H1 (cell line): ENCODE measurements around the gene LINC01488. TPM values are rescaled to one million over a fixed set of nuclear protein-coding genes. Genes with fewer than 3 reads are reported as not detected.
A peak's percentile ranks its signal among the peaks of the same experiment; 100 is the strongest.

Source experiments
- CTCF ChIA-PET: fragments of 300-600 bp; sonication (Branson Sonifier 250); formaldehyde crosslinking; loops from one replicate; lab custom pipeline; 2021; ENCODE audit not compliant: partially characterized antibody; lab: Charles Lee
- POLR2A ChIA-PET: fragments of 300-600 bp; sonication (Branson Sonifier 250); formaldehyde crosslinking; loops from one replicate; lab custom pipeline; 2021; ENCODE audit warnings: inconsistent platforms; ENCODE audit not compliant: partially characterized antibody; lab: Charles Lee
- DNase-seq, 2 experiments: peaks; one replicate each; pipeline versions ENCODE4 v3.0.0 to v3.0.0-alpha.2; 2010 to 2022; ENCODE audit warnings: low spot score in 2 of 2, low read depth in 1 of 2, mixed read lengths in 1 of 2
- FAIRE-seq: peaks from 2 replicates; lab custom pipeline; 2011; peaks lifted over from hg19 to GRCh38; lab: Jason Lieb, UNC
- H2AFZ ChIP-seq: 2 replicates; pipeline ENCODE4 v1.8.1; 2012; ENCODE audit warnings: low read length, inconsistent platforms
- H2AK5ac ChIP-seq: 2 replicates; pipeline ENCODE4 v1.6.1; 2013; ENCODE audit warnings: low read depth, low read length
- H2BK120ac ChIP-seq: replicated peaks from 2 replicates; pipeline ENCODE3; 2013; ENCODE audit warnings: low read depth, low read length, inconsistent platforms
- H2BK12ac ChIP-seq: 2 replicates; pipeline ENCODE4 v1.6.1; 2013; ENCODE audit warnings: low read depth, low read length
- H2BK15ac ChIP-seq: 2 replicates; pipeline ENCODE4 v1.6.1; 2013; ENCODE audit warnings: low read length
- H2BK20ac ChIP-seq: 2 replicates; pipeline ENCODE4 v1.6.1; 2013; ENCODE audit warnings: low read length
- H2BK5ac ChIP-seq: 2 replicates; pipeline ENCODE4 v1.6.1; 2013; ENCODE audit warnings: low read depth, low read length
- H3K14ac ChIP-seq: 2 replicates; pipeline ENCODE4 v1.6.1; 2013; ENCODE audit warnings: inconsistent platforms; ENCODE audit not compliant: insufficient read length
- H3K18ac ChIP-seq: 2 replicates; pipeline ENCODE4 v1.6.1; 2013; ENCODE audit warnings: low read length; ENCODE audit errors: extremely low read depth
- H3K23ac ChIP-seq: 2 replicates; pipeline ENCODE4 v1.6.1; 2013; ENCODE audit warnings: inconsistent platforms; ENCODE audit not compliant: insufficient read length
- H3K23me2 ChIP-seq: 2 replicates; pipeline ENCODE4 v1.6.1; 2013; ENCODE audit warnings: low read depth, low read length
- H3K27ac ChIP-seq: 2 replicates; pipeline ENCODE4 v1.6.1; 2011; ENCODE audit warnings: low read depth, low read length, inconsistent platforms
- H3K27me3 ChIP-seq, 4 experiments: replicated peaks in 1 of 4; 1 replicate in 1 of 4; 2 replicates in 3 of 4; pipeline versions ENCODE4 v1.6.1 to v1.8.1; 2011 to 2013; ENCODE audit warnings: low read length in 3 of 4, mild to moderate bottlenecking in 3 of 4, inconsistent platforms in 2 of 4, mixed read lengths in 2 of 4, moderate library complexity in 1 of 4; ENCODE audit not compliant: control insufficient read depth in 3 of 4, insufficient read depth in 3 of 4; ENCODE audit errors: extremely low read depth in 1 of 4
- H3K36me3 ChIP-seq, 4 experiments: 2 replicates each; pipeline versions ENCODE4 v1.6.1 to v1.8.1; 2011 to 2013; ENCODE audit warnings: mild to moderate bottlenecking in 4 of 4, low read length in 3 of 4, moderate library complexity in 2 of 4, control low read depth in 1 of 4, inconsistent platforms in 1 of 4; ENCODE audit not compliant: insufficient read depth in 4 of 4, control insufficient read depth in 2 of 4
- H3K4ac ChIP-seq: replicated peaks from 2 replicates; pipeline ENCODE3; 2013; ENCODE audit warnings: low read length, low read depth, mixed read lengths, inconsistent platforms; ENCODE audit not compliant: insufficient read length
- H3K4me1 ChIP-seq, 4 experiments: replicated peaks in 1 of 4; 1 replicate in 1 of 4; 2 replicates in 3 of 4; pipeline versions ENCODE4 v1.6.1 to v1.8.1; 2011 to 2013; ENCODE audit warnings: low read length in 3 of 4, inconsistent platforms in 2 of 4, mixed read lengths in 1 of 4; ENCODE audit not compliant: insufficient read depth in 4 of 4, control insufficient read depth in 3 of 4
- H3K4me2 ChIP-seq, 2 experiments: 2 replicates each; pipeline versions ENCODE4 v1.6.1 to v1.8.1; 2011 to 2013; ENCODE audit warnings: low read depth in 2 of 2, low read length in 2 of 2, control low read depth in 1 of 2, inconsistent platforms in 1 of 2, mild to moderate bottlenecking in 1 of 2; ENCODE audit not compliant: insufficient read depth in 1 of 2
- H3K4me3 ChIP-seq, 4 experiments: fragments of 200-600, 300-600 bp in 1 of 4; sonication (generic), shearing (Covaris generic), sonication (Bioruptor Twin) in 1 of 4; 2 replicates each; pipeline versions ENCODE4 v1.5.1 to v1.8.1; 2011 to 2016; ENCODE audit warnings: low read length in 4 of 4, low read depth in 3 of 4, control low read depth in 2 of 4, inconsistent platforms in 2 of 4, mild to moderate bottlenecking in 2 of 4, mixed read lengths in 1 of 4, moderate library complexity in 1 of 4; ENCODE audit not compliant: insufficient read depth in 2 of 4; ENCODE audit errors: extremely low read depth in 1 of 4
- H3K56ac ChIP-seq: replicated peaks from 2 replicates; pipeline ENCODE3; 2013; ENCODE audit warnings: low read depth, mild to moderate bottlenecking, mixed read lengths, low read length, inconsistent platforms; ENCODE audit not compliant: insufficient read length
- H3K79me1 ChIP-seq: 2 replicates; pipeline ENCODE4 v1.6.1; 2013; ENCODE audit warnings: low read depth, low read length, control low read depth
- H3K79me2 ChIP-seq, 2 experiments: 2 replicates each; pipeline versions ENCODE4 v1.6.1 to v1.8.1; 2012 to 2013; ENCODE audit warnings: low read length in 2 of 2, mild to moderate bottlenecking in 2 of 2, inconsistent platforms in 1 of 2; ENCODE audit not compliant: insufficient read depth in 2 of 2, control insufficient read depth in 1 of 2
- H3K9ac ChIP-seq, 4 experiments: replicated peaks in 1 of 4; 1 replicate in 1 of 4; 2 replicates in 3 of 4; pipeline versions ENCODE4 v1.6.1 to v1.8.1; 2011 to 2013; ENCODE audit warnings: low read depth in 3 of 4, low read length in 3 of 4, control low read depth in 2 of 4, mild to moderate bottlenecking in 2 of 4, moderate library complexity in 2 of 4, inconsistent platforms in 1 of 4; ENCODE audit errors: extremely low read depth in 1 of 4
- H3K9me3 ChIP-seq, 2 experiments: 2 replicates each; pipeline versions ENCODE4 v1.6.1 to v1.8.1; 2012 to 2013; ENCODE audit warnings: mild to moderate bottlenecking in 2 of 2, moderate library complexity in 2 of 2, control low read depth in 1 of 2, inconsistent platforms in 1 of 2, low read depth in 1 of 2, low read length in 1 of 2, mixed read lengths in 1 of 2; ENCODE audit not compliant: insufficient read depth in 2 of 2
- H4K20me1 ChIP-seq, 2 experiments: replicated peaks in 1 of 2; 2 replicates each; pipeline versions ENCODE3 to v1.8.1; 2011 to 2013; ENCODE audit warnings: inconsistent platforms in 2 of 2, low read length in 2 of 2, mild to moderate bottlenecking in 1 of 2; ENCODE audit not compliant: insufficient read depth in 2 of 2, control insufficient read depth in 1 of 2
- H4K5ac ChIP-seq: 2 replicates; pipeline ENCODE4 v1.6.1; 2013; ENCODE audit warnings: low read length, low read depth, mixed read lengths, inconsistent platforms; ENCODE audit not compliant: insufficient read length
- H4K8ac ChIP-seq: 2 replicates; pipeline ENCODE4 v1.8.0; 2013; ENCODE audit warnings: mild to moderate bottlenecking, moderate library complexity, low read length, inconsistent platforms; ENCODE audit not compliant: insufficient read depth; ENCODE audit errors: extremely low read depth
- H4K91ac ChIP-seq: replicated peaks from 2 replicates; pipeline ENCODE3; 2013; ENCODE audit warnings: low read length, mixed read lengths, inconsistent platforms; ENCODE audit not compliant: insufficient read length
- BRCA1 ChIP-seq: IDR thresholded peaks from 2 replicates; pipeline ENCODE4 v1.6.1; 2012; ENCODE audit warnings: low read depth, low read length, improper control_type of control experiment
- CBX5 ChIP-seq: fragments of 300-800, 300-1000 bp; sonication (generic); IDR thresholded peaks from 2 replicates; pipeline ENCODE4 v1.7.1; 2016; ENCODE audit warnings: antibody characterized with exemption, low read length, low read depth
- CHD2 ChIP-seq: IDR thresholded peaks from 2 replicates; pipeline ENCODE4 v1.6.1; 2012; ENCODE audit warnings: low read length, improper control_type of control experiment
- EGR1 ChIP-seq: IDR thresholded peaks from 2 replicates; pipeline ENCODE4 v1.6.1; 2011; ENCODE audit warnings: low read depth, low read length, borderline replicate concordance
- FOSL1 ChIP-seq: IDR thresholded peaks from 2 replicates; pipeline ENCODE4 v1.6.1; 2011; ENCODE audit warnings: mild to moderate bottlenecking, low read depth, low read length, moderate library complexity; ENCODE audit not compliant: insufficient read depth
- KDM4A ChIP-seq: IDR thresholded peaks from one replicate; pipeline ENCODE4 v1.7.1; 2012; ENCODE audit warnings: low read depth, mild to moderate bottlenecking, moderate library complexity, low read length, inconsistent platforms; ENCODE audit not compliant: severe bottlenecking
- MAX ChIP-seq: IDR thresholded peaks from 2 replicates; pipeline ENCODE4 v1.6.1; 2012; ENCODE audit warnings: inconsistent platforms
- RXRA ChIP-seq: IDR thresholded peaks from 2 replicates; pipeline ENCODE4 v1.6.1; 2011; ENCODE audit warnings: low read depth, mild to moderate bottlenecking, low read length, moderate library complexity; ENCODE audit not compliant: insufficient read depth
- SAP30 ChIP-seq: fragments of 300-600 bp; sonication (generic); IDR thresholded peaks from 2 replicates; pipeline ENCODE4 v1.7.1; 2012; ENCODE audit warnings: low read length, moderate library complexity, mild to moderate bottlenecking, inconsistent platforms; ENCODE audit not compliant: insufficient read depth, insufficient replicate concordance
- SIX5 ChIP-seq: IDR thresholded peaks from 2 replicates; pipeline ENCODE4 v1.6.1; 2011; ENCODE audit warnings: mild to moderate bottlenecking, low read depth, low read length
- SP1 ChIP-seq: IDR thresholded peaks from 2 replicates; pipeline ENCODE4 v1.6.1; 2011; ENCODE audit warnings: low read depth, low read length
- SP4 ChIP-seq: IDR thresholded peaks from 2 replicates; pipeline ENCODE4 v1.6.1; 2012; ENCODE audit warnings: low read length, inconsistent platforms
- TBP ChIP-seq: IDR thresholded peaks from 2 replicates; pipeline ENCODE4 v1.6.1; 2011; ENCODE audit warnings: low read depth, low read length, improper control_type of control experiment
- WGBS, 2 experiments: shearing (Covaris generic) in 1 of 2; methylation state at CpG; one replicate each; pipeline versions ENCODE4 v1.1.6 to v1.1.7; 2013 to 2015; ENCODE audit warnings: low lambda C conversion rate in 2 of 2, mixed read lengths in 2 of 2, inconsistent platforms in 1 of 2, low coverage in 1 of 2, missing lambda C conversion rate in 1 of 2; ENCODE audit not compliant: insufficient replicate concordance in 2 of 2, insufficient coverage in 1 of 2, insufficient read length in 1 of 2; ENCODE audit errors: extremely low coverage in 1 of 2, missing lambda C conversion rate in 1 of 2; 5-methylcytosine and 5-hydroxymethylcytosine counted together
- polyA plus RNA-seq, 7 experiments: library from polyadenylated mRNA; depleted of rRNA in 3 of 7; stranded (reverse) in 5 of 7; unstranded in 2 of 7; fragments of >200 nt in 5 of 7; fragments of 200-250 nt in 2 of 7; gene quantifications; 1 replicate in 5 of 7; 2 replicates in 1 of 7; 4 replicates in 1 of 7; pipeline versions ENCODE4 v1.2.1 to v1.2.3, GENCODE V29; 2011 to 2013; ENCODE audit warnings: missing spikeins in 2 of 7, mixed read lengths in 2 of 7
- total RNA-seq: library from RNA; stranded (reverse); fragmentation: NEBNext Ultra II Directional; extraction: Animal tissue kit (Norgen Biotek cat#: 25700); gene quantifications from 2 replicates; pipeline ENCODE4 v1.2.1, GENCODE V29; 2021

Gene LINC01488
- total and polyA plus RNA-seq, 2 of the 8 experiments (the other 6 are each of a cell fraction or from before 2014, with no cell fraction given) = not detected

- no peak overlapping the region for H3K18ac ChIP-seq
- H2BK15ac ChIP-seq = peak overlapping the region; percentile 67; the same call in 1 of the 2 replicates
- H2AK5ac ChIP-seq = no peak overlapping the region
- peaks cover 13 to 29% (median 21%) of the 10 kb centered on the region in 4 experiments for H3K4me1 ChIP-seq
- no peak overlapping the region for H3K56ac ChIP-seq
- H3K9ac ChIP-seq = no peak overlapping the region
- H3K36me3 ChIP-seq = no peaks in the 10 kb centered on the region
- H2AFZ ChIP-seq = no peak overlapping the region
- no peak overlapping the region for H4K8ac ChIP-seq
- CTCF ChIA-PET = interaction anchor here (0.7 to 2.7 kb wide), 5 partner anchors 14 to 343 kb away, joined by 3 to 10 read pairs (median 4); partner anchors contain the start of gene MYEOV
- H3K79me1 ChIP-seq = no peaks in the 10 kb centered on the region
- 95% methylated on average over 11 of the region's 11 CpGs; no CpG with 5 or more reads in 1 of the 2 experiments for WGBS, 2 experiments
- H3K9me3 ChIP-seq = no peaks in the 10 kb centered on the region
- no peak overlapping the region for H2BK20ac ChIP-seq
- H4K91ac ChIP-seq = no peak overlapping the region
- H3K4ac ChIP-seq = no peak overlapping the region
- H2BK12ac ChIP-seq = no peak overlapping the region
- no peak for FAIRE-seq
- no peak overlapping the region for H4K5ac ChIP-seq
- POLR2A ChIA-PET = no interaction called here
- no peak for DNase-seq
- H3K23ac ChIP-seq = no peak overlapping the region
- no peaks in the 10 kb centered on the region; a peak in 2 of 7 replicates for H3K27me3 ChIP-seq
- no peaks in the 10 kb centered on the region for H4K20me1 ChIP-seq
- H3K4me3 ChIP-seq = no peak overlapping the region
- H3K14ac ChIP-seq = no peak overlapping the region
- H3K23me2 ChIP-seq = no peaks in the 10 kb centered on the region
- H2BK5ac ChIP-seq = no peak overlapping the region
- H3K4me2 ChIP-seq = no peak overlapping the region
- no peak overlapping the region for H2BK120ac ChIP-seq
- H3K79me2 ChIP-seq = no peaks in the 10 kb centered on the region
- TF ChIP-seq KDM4A (no peak), CHD2 (no peak), MAX (no peak), SIX5 (no peak), RXRA (no peak), TBP (no peak), FOSL1 (no peak), SP4 (no peak), BRCA1 (no peak), CBX5 (no peak), EGR1 (no peak), SP1 (no peak), SAP30 (no peak)
- TF ChIP-seq, all 59 proteins: peak for 0
- H3K27ac ChIP-seq = no peak overlapping the region
Observed at GRCh38 chr11:69446108-69446507, 35.4 kb upstream of the LINC01488 start.
